HepG2 (cell line): ENCODE measurements around the gene TTF2. TPM values are rescaled to one million over a fixed set of nuclear protein-coding genes. Genes with fewer than 3 reads are reported as not detected.

Experiments
- CENPX ChIP-seq: sonication (generic); formaldehyde crosslinking; IDR thresholded peaks from 2 replicates; pipeline ENCODE4 v1.9.0; 2021; ENCODE audit warnings: mild to moderate bottlenecking, missing genetic modification reagents, moderate library complexity
- CSRNP1 ChIP-seq: sonication (generic); formaldehyde crosslinking; IDR thresholded peaks from 2 replicates; pipeline ENCODE4 v1.8.1; 2023; ENCODE audit warnings: mild to moderate bottlenecking, missing genetic modification reagents
- DZIP1 ChIP-seq: sonication (generic); formaldehyde crosslinking; IDR thresholded peaks from 2 replicates; pipeline ENCODE4 v1.5.0; 2020; ENCODE audit warnings: mild to moderate bottlenecking, missing genetic modification reagents
- E2F1 ChIP-seq: sonication (generic); formaldehyde crosslinking; IDR thresholded peaks from 2 replicates; pipeline ENCODE4 v1.5.0; 2020; ENCODE audit warnings: missing genetic modification reagents
- HOXA3 ChIP-seq: sonication (generic); formaldehyde crosslinking; IDR thresholded peaks from 2 replicates; pipeline ENCODE4 v1.5.0; 2020; ENCODE audit warnings: missing genetic modification reagents
- KDM5B ChIP-seq: sonication (generic); formaldehyde crosslinking; IDR thresholded peaks from 2 replicates; pipeline ENCODE4 v1.4.0; 2020; ENCODE audit warnings: missing genetic modification reagents, mild to moderate bottlenecking, borderline replicate concordance
- KMT2B ChIP-seq: IDR thresholded peaks from 2 replicates; pipeline ENCODE4 v1.6.1; 2016; ENCODE audit warnings: missing genetic modification reagents, missing compliant biosample characterization
- MYC ChIP-seq: sonication (generic); formaldehyde crosslinking; IDR thresholded peaks from 2 replicates; pipeline ENCODE4 v1.9.0; 2021; ENCODE audit warnings: missing genetic modification reagents, borderline replicate concordance
- NAIF1 ChIP-seq: sonication (generic); formaldehyde crosslinking; IDR thresholded peaks from 2 replicates; pipeline ENCODE4 v1.5.0; 2020; ENCODE audit warnings: mild to moderate bottlenecking, missing genetic modification reagents, borderline replicate concordance
- SMAD1 ChIP-seq: sonication (generic); formaldehyde crosslinking; IDR thresholded peaks from 2 replicates; pipeline ENCODE4 v1.4.0; 2020; ENCODE audit warnings: missing genetic modification reagents, low read depth, mild to moderate bottlenecking, borderline replicate concordance
- TFDP2 ChIP-seq: sonication (generic); formaldehyde crosslinking; IDR thresholded peaks from 2 replicates; pipeline ENCODE4 v1.4.0; 2020; ENCODE audit warnings: missing genetic modification reagents
- ZBTB33 ChIP-seq: sonication (generic); formaldehyde crosslinking; IDR thresholded peaks from 2 replicates; pipeline ENCODE4 v1.4.0; 2020; ENCODE audit warnings: missing genetic modification reagents
- ZKSCAN8 ChIP-seq: IDR thresholded peaks from 2 replicates; pipeline ENCODE4 v1.6.1; 2016; ENCODE audit warnings: borderline replicate concordance, missing genetic modification reagents, missing compliant biosample characterization
- ZNF282 ChIP-seq: fragments of 450-650 bp; IDR thresholded peaks from 2 replicates; pipeline ENCODE4 v1.6.1; 2018; ENCODE audit not compliant: partially characterized antibody
- ZNF292 ChIP-seq: sonication (generic); formaldehyde crosslinking; IDR thresholded peaks from 2 replicates; pipeline ENCODE4 v1.8.1; 2022; ENCODE audit warnings: mild to moderate bottlenecking, low read depth, missing genetic modification reagents, borderline replicate concordance
- ZNF543 ChIP-seq: sonication (generic); formaldehyde crosslinking; IDR thresholded peaks from 2 replicates; pipeline ENCODE4 v1.4.0; 2020; ENCODE audit warnings: mild to moderate bottlenecking, missing genetic modification reagents
- ZNF546 ChIP-seq: sonication (generic); formaldehyde crosslinking; conservative IDR thresholded peaks from 2 replicates; pipeline ENCODE4 v1.8.1; 2023; ENCODE audit warnings: mild to moderate bottlenecking, missing genetic modification reagents
- ZNF792 ChIP-seq: IDR thresholded peaks from 2 replicates; pipeline ENCODE4 v1.6.1; 2016
- ZSCAN25 ChIP-seq: sonication (generic); formaldehyde crosslinking; IDR thresholded peaks from 2 replicates; pipeline ENCODE4 v1.8.0; 2022; ENCODE audit warnings: mild to moderate bottlenecking, missing genetic modification reagents
- polyA plus RNA-seq, 8 experiments: library from polyadenylated mRNA; depleted of rRNA in 3 of 8; stranded (reverse) in 7 of 8; unstranded in 1 of 8; fragments of >200 nt; fragmentation: Illumina TruSeq in 4 of 8; extraction: Trizol in 4 of 8; gene quantifications; 2 replicates each; pipeline versions ENCODE4 v1.2.1 to v1.2.3, GENCODE V29; 2011 to 2016; ENCODE audit warnings: low read depth in 4 of 8, missing spikeins in 1 of 8, mixed read lengths in 1 of 8; ENCODE audit not compliant: insufficient read depth in 1 of 8
- total RNA-seq, 5 experiments: library from RNA; depleted of rRNA; stranded (reverse); fragments of >200 nt; fragmentation: Illumina TruSeq; extraction: Trizol; gene quantifications; 2 replicates each; pipeline ENCODE4 v1.2.3, GENCODE V29; 2016; ENCODE audit warnings: low read depth in 1 of 5

The TTF2 gene
- total and polyA plus RNA-seq, 2 of the 13 experiments (the other 11 are each of a cell fraction or from before 2014, with no cell fraction given), result 12.8 to 48.9 TPM

GRCh38 chr1:117059678-117060440 is at the start of gene TTF2 (continued):
- TF ChIP-seq ZNF292 (CRISPR knock-in tag) (no peak), ZNF792 (no peak), KDM5B (CRISPR knock-in tag) (0 out of 2 replicates have a peak, but pooled peaks have one; percentile 26), E2F1 (CRISPR knock-in tag) (peak; percentile 96), ZNF543 (CRISPR knock-in tag) (0 out of 2 replicates have a peak, but pooled peaks have one; percentile 16), CSRNP1 (CRISPR knock-in tag) (no peak; the same call in 1 of the 2 replicates), NAIF1 (no peak), ZKSCAN8 (CRISPR knock-in tag) (no peak), ZNF546 (0 out of 2 replicates have a peak, but pooled peaks have one; percentile 22), ZBTB33 (CRISPR knock-in tag) (no peak), SMAD1 (CRISPR knock-in tag) (0 out of 2 replicates have a peak, but pooled peaks have one; percentile 64), HOXA3 (CRISPR knock-in tag) (peak; percentile 31; the same call in 1 of the 2 replicates), DZIP1 (CRISPR knock-in tag) (0 out of 2 replicates have a peak, but pooled peaks have one; percentile 51), KMT2B (CRISPR knock-in tag) (peak; percentile 42; the same call in 1 of the 2 replicates), ZSCAN25 (no peak), CENPX (CRISPR knock-in tag) (no peak), TFDP2 (peak; percentile 98), MYC (CRISPR knock-in tag) (peak; percentile 60; the same call in 1 of the 2 replicates), ZNF282 (no peak)
